Stimulated activated CD4-positive, alpha-beta T cell treated with anti-CD3 and anti-CD28 coated beads, Interleukin-4, amount 100 ng/mL, for 4 hours (primary cell): ENCODE results near the gene SRPK1.

ENCODE experiments used
- DNase-seq, 2 experiments: peaks; one replicate each; pipeline ENCODE4 v3.0.0-alpha.2; 2020

SRPK1 gene

DNA sequence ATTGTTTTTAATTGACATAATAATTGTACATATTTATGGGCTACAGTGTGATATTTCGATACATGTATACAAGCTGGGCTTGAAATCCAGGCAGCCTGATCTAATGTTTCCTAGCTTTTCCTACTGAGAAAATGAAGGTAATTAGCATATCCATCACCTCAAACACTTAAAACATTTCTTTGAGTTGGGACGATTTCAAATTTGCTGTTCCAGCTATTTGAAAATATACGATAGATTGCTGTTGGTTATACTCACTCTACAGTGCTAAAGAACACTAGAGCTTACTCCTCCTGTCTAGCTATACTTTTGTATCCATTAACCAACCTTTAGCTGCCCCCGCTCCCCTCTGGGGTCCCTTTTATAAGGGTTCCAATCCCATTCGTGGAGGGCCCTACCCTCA, 111.1 kb downstream of the SRPK1 start:
- DNase-seq, result no peak

DNA sequence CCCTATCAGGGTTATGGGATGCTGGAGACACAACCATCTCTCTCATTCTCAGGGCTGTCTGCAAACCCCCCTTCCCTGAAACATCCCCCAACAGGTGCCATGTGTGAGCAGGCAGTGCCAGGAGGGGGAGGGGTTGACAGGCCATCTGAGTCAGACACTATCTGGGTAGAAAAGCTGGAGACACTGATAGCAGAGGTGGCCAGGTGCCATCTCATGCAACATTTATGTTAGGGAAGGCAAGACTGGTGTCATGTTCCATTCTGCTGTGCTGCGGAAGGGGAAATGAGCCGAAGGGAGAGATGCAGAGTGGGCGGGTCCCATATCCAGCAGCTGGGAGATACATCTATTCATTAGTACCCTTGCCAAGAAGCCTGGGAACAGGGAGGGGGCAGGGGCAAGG, 112.2 kb downstream of the SRPK1 start:
- DNase-seq, result no peak

DNA sequence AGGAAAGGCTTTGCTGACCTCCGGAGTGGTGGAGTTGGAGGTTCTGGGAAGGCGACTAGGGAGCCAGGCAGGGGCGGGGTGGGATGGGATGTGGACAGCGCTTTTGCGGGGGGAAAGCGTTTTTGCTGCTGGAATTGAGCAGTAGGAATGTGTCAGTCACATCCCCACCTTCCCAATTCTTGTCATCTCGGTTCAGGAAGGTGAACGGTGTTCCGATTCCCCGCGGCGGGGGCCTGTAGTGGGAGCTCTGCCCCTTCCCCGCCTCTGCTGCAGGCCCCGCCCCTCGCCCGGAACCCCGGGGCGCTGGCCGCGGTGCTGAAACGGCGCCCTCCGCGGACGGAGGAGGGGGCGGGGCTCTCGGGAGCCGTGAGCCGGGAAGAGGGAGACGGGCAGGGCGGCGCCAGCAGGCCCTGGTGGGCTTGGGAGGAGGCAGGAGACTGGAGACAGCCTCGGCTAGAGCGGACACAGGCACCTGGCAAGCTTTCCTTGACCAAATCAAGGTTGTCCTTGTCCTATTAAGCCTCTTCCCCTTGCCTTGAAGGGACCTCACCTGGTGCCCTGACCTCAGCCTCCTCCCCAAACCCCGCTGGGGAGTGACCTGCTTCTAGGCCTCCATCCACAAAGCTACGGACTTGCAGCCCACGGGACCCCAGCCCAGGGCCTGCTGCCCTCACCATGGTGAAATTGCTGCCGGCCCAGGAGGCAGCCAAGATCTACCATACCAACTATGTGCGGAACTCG, 115.7 kb downstream of the SRPK1 start, which contains the start of gene LHFPL5:
Gene LHFPL5, plus strand, starts transcription at position 357 of the 741 bp plus-strand sequence. Its CDS starts 319 bp downstream, at position 676.
- DNase-seq, result peak; percentile 19 to 52

DNA sequence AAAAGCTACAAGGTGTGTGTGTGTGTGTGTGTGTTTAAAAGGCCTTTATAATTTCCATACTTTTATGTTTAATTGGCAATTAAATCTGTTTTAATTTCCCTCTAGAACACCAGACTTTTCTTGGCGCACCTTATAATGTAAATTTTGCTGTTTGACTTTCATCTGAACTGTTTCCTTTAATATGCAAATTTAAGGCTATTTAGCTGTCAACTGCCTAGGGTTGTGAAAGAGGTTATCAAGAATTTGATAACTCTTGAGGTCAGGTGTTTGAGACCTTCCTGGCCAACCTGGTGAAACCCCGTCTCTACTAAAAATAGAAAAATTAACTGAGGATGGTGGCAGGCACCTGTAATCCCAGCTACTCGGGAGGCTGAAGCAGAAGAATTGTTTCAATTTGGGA, 119.8 kb downstream of the SRPK1 start:
- DNase-seq, result no peak

DNA sequence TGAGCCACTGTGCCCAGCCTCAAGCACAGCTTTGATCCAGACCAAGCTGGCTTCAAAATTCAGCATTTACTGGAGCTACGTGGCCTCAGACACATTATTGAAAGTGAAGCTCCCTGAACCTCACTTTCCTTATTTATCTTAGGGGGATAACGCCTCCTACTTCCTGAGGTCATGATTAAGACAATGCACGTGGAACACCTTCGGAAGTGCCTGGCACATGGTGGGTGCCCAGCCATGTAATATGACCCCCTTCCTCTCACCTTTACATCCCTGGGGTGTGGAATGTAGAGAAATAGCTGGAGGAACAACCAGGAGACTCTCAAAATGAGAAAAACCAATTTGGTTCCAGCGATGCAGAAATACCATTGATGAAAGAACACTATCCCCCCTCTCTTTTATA, 122.2 kb downstream of the SRPK1 start:
- no peak for DNase-seq

DNA sequence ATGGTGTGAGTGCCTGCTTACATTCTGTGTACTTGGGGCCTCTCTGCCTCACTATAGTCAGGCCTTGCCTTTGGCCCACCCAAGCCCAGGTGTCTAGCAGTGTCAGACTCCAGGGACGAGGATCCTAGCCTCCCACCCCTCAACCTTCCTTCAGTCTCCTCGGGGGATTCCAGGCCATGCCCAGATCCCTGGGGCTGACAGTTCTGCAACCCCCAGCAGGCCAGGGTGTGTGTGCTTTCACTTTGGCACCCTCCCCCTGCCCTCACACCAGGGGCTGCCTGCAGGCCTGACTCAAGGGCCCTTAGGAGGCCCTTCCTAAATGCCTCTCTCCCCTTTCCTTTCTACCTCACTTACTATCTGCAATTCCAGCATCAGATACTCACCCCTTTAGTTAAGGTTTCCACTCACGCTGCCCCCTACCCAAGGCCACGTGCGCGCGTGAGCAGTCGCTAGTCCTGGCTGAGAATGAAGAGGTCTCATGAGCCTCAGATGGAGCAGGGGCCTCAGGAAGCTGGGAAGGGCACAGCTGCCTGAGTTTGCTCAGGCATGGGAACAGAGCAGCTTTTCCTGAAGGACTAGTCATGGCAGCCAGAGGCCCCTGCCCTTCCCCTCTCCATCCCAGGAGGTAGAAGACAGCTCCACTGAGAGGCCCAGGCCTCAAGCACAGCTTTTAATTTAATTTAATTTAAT, 122.9 kb downstream of the SRPK1 start:
- DNase-seq, result no peak

DNA sequence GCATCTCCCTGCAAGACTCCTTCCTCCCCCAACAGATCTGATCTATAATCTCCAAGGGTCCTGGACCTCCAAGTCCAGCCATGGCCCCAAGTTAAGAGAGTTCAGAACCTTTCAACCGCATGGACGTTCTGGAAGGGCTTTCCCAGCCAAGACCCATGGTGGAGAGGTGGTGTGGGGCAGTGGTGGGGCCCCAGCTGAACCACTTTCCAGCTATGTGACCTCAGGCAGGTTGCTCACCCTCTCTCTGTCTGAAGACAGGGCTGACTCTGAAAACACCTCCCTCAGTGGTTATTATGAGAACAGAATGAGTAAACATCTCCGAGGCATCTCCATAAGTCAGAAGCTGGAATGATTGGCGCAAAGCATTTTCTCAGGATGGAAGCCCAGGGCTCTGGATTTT, 124.7 kb downstream of the SRPK1 start:
- no peak for DNase-seq

DNA sequence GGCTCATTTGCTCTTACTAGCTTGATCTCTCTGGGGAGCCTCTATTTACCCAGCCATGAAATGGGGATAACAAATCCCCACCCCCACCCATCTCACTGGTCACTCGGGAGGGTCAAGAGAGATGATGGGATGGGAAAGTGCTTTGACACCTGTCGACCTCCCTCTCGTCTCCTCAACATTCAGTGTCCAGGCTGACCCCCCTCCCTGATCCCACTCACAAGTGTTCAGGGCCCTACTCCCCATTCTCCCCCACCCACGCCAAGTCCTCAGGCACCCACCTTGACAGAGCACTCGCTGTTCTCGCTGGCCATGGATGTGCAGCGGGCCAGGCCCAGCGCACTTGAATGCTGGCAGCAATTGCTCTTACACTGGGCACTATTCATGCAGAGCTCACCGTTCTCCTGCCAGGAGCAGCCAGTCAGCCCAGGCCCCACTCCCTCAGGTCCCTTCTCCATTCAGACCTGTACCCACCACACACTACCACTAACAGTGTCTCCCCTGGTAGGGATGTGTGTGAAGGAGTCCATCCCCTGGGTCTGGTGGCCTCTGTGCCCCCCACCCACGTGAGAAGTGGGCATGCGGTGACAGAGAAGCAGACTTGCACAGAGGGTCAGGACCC, 125.3 kb downstream of the SRPK1 start:
- no peak for DNase-seq

DNA sequence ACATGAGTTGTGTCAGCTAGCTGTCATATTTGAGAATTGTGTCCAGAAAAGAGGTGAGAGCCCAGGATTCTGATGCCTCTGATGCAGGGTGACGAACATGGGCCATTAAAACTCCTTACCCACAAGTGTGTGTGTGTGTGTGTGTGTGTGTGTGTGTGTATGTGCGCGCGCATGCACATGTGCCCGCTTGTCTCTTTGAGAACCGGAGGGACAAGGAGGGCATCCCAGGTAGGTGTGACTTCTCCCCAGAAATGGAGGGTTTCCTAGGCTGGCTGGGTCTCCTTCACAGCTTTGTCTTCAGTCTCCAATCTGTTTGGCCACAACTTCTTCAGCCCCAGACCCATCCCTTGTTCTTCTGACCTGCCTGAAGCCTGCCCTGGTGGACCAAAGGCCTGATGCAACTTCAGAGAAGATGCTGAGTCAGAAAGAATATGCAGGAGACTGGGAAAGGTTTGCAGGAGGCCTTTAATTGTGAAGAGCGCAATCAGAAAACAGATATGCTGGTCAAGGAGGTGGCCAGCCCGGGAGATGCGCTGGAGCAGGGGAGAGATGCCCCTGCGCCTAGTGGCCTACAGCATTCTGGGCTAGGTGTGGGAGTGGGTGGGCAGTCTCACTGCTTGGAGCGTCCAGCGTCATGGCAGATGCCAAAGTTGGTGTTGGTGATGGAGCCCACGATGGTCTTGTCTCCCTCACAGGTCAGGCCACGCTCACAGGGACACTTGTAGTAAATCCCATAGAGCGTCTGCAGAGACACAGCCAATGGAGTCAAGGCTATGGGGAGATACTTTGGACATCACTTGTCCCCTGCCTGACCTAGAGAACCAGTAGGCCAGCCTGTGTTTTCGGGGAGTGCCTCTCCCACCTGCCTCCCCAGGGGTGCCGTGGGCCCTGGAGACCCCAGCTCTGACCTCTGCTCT, 126.1 kb downstream of the SRPK1 start:
- no peak for DNase-seq

DNA sequence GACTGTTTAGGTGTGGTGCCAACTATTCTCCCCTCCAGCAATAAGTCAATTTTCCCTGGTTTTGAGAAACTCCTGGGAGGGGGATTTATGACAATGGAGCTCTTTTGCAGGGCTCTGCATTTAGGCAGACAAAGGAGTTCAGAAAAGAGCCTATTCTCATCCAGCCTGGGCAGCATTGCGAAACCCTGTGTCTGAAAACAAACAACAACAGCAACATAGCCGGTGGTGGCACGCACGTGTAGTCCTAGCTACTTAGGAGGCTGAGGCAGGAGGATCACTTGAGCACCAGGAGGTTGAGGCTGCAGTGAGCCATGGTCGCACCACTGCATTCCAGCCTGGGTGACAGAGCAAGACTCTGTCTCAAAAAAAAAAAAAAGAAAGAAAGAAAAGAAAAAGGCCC, 130.2 kb downstream of the SRPK1 start:
- no peak for DNase-seq

DNA sequence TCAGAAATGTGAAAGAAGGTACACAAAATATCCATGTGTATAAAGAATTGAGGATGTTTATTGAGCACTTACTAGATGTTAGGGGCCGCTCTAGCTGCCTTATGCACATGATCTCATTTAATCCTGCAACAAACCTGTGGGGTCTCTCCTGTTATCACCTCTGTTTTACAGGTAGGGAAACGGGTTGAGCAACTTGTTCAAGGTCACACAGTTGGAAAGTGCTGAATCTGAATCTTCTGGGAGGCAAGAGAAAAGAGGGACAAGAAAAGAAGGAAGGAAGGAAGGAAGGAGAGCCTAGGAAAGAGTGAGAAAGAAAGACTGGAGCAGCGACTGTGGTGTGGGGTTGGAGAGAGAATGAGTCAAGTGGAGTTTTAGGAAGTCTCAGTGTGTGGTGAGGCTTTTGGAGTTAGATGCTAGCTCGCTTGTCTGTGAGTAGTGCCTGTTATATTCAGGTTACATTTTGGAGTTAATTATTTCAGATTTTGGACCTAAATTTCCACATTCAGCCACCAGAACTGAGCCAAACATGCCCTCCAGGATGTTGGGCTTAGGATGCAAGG, 132.4 kb downstream of the SRPK1 start:
- DNase-seq, result no peak

DNA sequence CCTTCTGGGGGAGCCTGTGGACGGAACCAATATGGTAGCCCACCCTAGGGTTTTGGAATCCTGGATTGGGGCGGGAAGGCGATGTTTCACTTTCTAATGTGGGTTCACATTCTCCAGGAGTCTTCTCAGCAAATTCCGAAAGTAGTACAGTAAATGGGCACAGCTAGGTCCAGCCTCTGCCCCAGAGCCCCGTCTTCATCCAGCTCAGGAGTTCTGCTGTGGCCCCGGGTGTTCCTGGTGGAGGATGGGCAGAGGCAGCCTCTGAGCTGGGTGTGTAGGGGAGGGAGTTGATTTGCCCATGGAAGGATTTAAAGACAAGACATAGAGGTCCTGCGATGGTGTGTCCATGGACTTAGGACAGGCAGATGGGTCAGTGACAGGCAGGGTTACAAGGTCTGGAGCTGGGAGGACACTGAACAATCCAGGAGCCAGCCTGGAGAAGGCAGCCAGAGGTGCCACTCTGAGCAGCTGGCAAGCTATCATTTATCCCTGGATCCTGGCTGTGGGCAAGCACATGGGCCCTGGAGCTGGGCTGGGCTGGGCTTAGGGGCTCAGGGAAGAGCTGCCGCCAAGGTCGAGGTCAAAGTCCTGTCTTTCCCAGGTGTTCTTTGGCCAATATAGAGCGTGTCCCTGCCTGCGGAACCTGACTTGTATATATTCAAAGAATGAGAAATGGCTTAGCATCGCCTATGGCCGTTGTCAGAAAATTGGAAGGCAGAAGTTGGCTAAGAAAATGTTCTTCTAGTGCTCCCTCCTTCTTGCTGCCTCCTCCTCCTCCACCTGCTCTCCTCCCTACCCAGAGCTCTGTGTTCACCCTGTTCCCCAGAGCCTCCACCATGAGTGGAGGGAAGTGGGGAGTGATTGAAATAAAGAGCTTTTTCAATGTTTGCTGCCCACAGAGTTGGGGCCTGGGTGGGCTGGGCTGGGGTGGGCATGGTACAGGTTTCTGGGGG, 133.4 kb downstream of the SRPK1 start:
- DNase-seq, result no peak

DNA sequence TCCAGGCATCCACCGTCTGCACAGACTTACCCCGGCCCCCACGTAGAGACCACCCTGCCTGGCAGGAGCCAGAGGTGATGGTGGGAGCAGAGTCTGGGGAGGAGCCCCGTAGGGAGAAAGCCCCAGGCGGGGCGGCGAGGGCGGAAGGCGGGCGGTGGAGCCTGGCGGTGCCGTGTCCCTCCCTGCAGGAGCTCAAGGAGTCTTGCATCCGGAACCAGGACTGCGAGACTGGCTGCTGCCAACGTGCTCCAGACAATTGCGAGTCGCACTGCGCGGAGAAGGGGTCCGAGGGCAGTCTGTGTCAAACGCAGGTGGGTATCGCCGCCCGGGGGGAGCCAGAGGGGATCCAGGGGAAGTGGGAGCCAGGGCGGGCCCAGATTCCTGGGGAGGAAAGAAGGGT, 134.1 kb downstream of the SRPK1 start:
- DNase-seq, result no peak

DNA sequence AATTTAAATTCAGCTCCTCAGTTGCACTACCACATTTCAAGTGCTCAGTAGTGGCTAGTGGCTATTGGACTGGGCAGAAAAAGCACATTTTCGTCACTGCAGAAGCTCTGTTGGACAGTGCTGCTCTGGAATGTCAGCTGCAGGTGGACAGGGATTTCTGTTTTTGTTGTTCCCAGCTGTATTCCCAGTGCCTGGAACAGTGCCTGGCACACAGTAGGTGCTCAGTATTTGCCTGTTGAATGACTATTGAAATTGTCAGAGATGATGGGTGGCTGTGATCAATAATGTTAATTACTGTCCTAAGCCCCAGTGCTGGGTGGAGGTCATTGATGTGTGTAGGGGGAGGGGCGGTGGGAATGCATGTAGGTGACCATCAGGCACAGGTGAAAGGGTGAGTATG, 134.6 kb downstream of the SRPK1 start:
- no peak for DNase-seq

DNA sequence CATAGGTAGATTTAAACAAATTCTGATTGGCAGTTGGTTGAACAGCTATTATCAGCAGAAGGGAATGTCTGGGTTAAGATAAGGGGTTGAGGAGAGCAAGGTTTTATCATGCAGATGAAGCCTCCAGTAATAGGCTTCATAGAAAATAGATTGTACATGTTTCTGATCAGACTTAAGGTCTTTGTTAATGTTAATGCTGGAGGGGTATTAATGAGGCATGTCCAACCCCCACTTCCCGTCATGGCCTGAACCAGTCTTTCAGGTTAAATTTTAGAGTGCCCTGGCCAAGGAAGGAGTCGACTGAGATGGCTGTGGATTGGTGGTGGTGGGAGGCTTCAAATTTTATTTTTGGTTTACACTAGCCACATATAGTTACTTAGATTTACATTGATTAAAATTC, 136.7 kb downstream of the SRPK1 start:
- DNase-seq, result no peak
